ENCODE data around the gene EPHA8.

EPHA8 gene

GRCh38 chr1:22536506-22536905 is 26.8 kb upstream of the EPHA8 start:
- DNase-seq (ENCODE audit: low read depth): no peak

- no peak for DNase-seq (ENCODE audit: low read depth)
Measured at GRCh38 chr1:22537441-22538139, 25.7 kb upstream of the EPHA8 start.

- DNase-seq (ENCODE audit: low read depth): no peak
Measured at GRCh38 chr1:22539510-22540118, 23.7 kb upstream of the EPHA8 start.

- DNase-seq (ENCODE audit: low read depth): no peak
Measured at GRCh38 chr1:22540337-22540736, 23.0 kb upstream of the EPHA8 start.

- no peak for DNase-seq (ENCODE audit: low read depth)
Measured at GRCh38 chr1:22542886-22543285, 20.4 kb upstream of the EPHA8 start.

- DNase-seq (ENCODE audit: low read depth): no peak
Measured at GRCh38 chr1:22543679-22544078, 19.6 kb upstream of the EPHA8 start.

- DNase-seq (ENCODE audit: low read depth): no peak
Measured at GRCh38 chr1:22544606-22545005, 18.7 kb upstream of the EPHA8 start.

GRCh38 chr1:22545141-22545540 is 18.1 kb upstream of the EPHA8 start:
- no peak for DNase-seq (ENCODE audit: low read depth)

GRCh38 chr1:22547186-22547817 is 16.0 kb upstream of the EPHA8 start:
- no peak for DNase-seq (ENCODE audit: low read depth)

- DNase-seq (ENCODE audit: low read depth): no peak
Measured at GRCh38 chr1:22547818-22548462, 15.3 kb upstream of the EPHA8 start.

GRCh38 chr1:22550021-22550420 is 13.3 kb upstream of the EPHA8 start:
- DNase-seq (ENCODE audit: low read depth): no peak

GRCh38 chr1:22551591-22551990 is 11.7 kb upstream of the EPHA8 start:
- no peak for DNase-seq (ENCODE audit: low read depth)

- DNase-seq (ENCODE audit: low read depth): no peak
Measured at GRCh38 chr1:22552021-22552420, 11.3 kb upstream of the EPHA8 start.

- no peak for DNase-seq (ENCODE audit: low read depth)
Measured at GRCh38 chr1:22553104-22553880, 10.0 kb upstream of the EPHA8 start.

GRCh38 chr1:22553991-22554522 is 9.2 kb upstream of the EPHA8 start:
- no peak for DNase-seq (ENCODE audit: low read depth)

GRCh38 chr1:22555371-22555656 is 8.0 kb upstream of the EPHA8 start:
- DNase-seq (ENCODE audit: low read depth): no peak

GRCh38 chr1:22556391-22557104 is 6.7 kb upstream of the EPHA8 start:
- no peak for DNase-seq (ENCODE audit: low read depth)

- DNase-seq (ENCODE audit: low read depth): no peak
Measured at GRCh38 chr1:22557341-22557950, 5.8 kb upstream of the EPHA8 start.

- DNase-seq (ENCODE audit: low read depth): no peak
Measured at GRCh38 chr1:22563671-22564602, 648 bp downstream of the EPHA8 start.

GRCh38 chr1:22566161-22566560 is 2.9 kb downstream of the EPHA8 start:
- no peak for DNase-seq (ENCODE audit: low read depth)

All from GM04503 (cell line).